SK-N-SH treated with all-trans-retinoic acid at 6 μM for 48 hours (cell line): ENCODE measurements around the gene PARD3.

Experiments
- ATAC-seq: fragments of 200-7000 bp; cut with Tn5 transposase; 3 replicates; pipeline ENCODE4 v1.9.1; 2020; ENCODE audit warnings: mild to moderate bottlenecking, moderate library complexity
- ARNTL ChIP-seq: fragments of 450-650 bp; formaldehyde crosslinking; IDR thresholded peaks from 2 replicates; pipeline ENCODE4 v1.5.0; 2020; ENCODE audit warnings: low read depth, mild to moderate bottlenecking, moderate library complexity, borderline replicate concordance
- BACH2 ChIP-seq: fragments of 250-450 bp; sonication (Bioruptor Pico); IDR thresholded peaks from 2 replicates; pipeline ENCODE4 v1.9.0; 2021; ENCODE audit warnings: mild to moderate bottlenecking, borderline replicate concordance
- CREB5 ChIP-seq: fragments of 250-450 bp; sonication (Bioruptor Pico); IDR thresholded peaks from 2 replicates; pipeline ENCODE4 v1.5.1; 2020; ENCODE audit warnings: low read depth, mild to moderate bottlenecking, moderate library complexity
- CSDC2 ChIP-seq: fragments of 250-450 bp; sonication (Bioruptor Pico); IDR thresholded peaks from 2 replicates; pipeline ENCODE4 v1.5.0; 2020; ENCODE audit warnings: mild to moderate bottlenecking, moderate library complexity
- CSRNP3 ChIP-seq: fragments of 250-450 bp; sonication (Bioruptor Pico); IDR thresholded peaks from 2 replicates; pipeline ENCODE4 v1.5.1; 2021; ENCODE audit warnings: mild to moderate bottlenecking, moderate library complexity
- ESRRG ChIP-seq: fragments of 250-450 bp; sonication (Bioruptor Pico); IDR thresholded peaks from 2 replicates; pipeline ENCODE4 v1.6.1; 2021; ENCODE audit warnings: mild to moderate bottlenecking
- GLIS3 ChIP-seq: fragments of 250-450 bp; sonication (Bioruptor Pico); IDR thresholded peaks from 2 replicates; pipeline ENCODE4 v1.5.0; 2020; ENCODE audit warnings: mild to moderate bottlenecking, moderate library complexity
- ISL1 ChIP-seq: fragments of 250-450 bp; sonication (Bioruptor Pico); IDR thresholded peaks from 2 replicates; pipeline ENCODE4 v2.1.2; 2022; ENCODE audit warnings: mild to moderate bottlenecking, moderate library complexity
- OSR1 ChIP-seq: fragments of 250-450 bp; sonication (Bioruptor Pico); IDR thresholded peaks from 2 replicates; pipeline ENCODE4 v1.8.0; 2022; ENCODE audit warnings: moderate library complexity, mild to moderate bottlenecking, inconsistent platforms
- PATZ1 ChIP-seq: fragments of 250-450 bp; sonication (Bioruptor Pico); IDR thresholded peaks from 2 replicates; pipeline ENCODE4 v1.8.0; 2020; ENCODE audit warnings: mild to moderate bottlenecking, moderate library complexity, borderline replicate concordance
- PPARA ChIP-seq: fragments of 250-450 bp; sonication (Bioruptor Pico); IDR thresholded peaks from 2 replicates; pipeline ENCODE4 v1.5.0; 2020; ENCODE audit warnings: mild to moderate bottlenecking, borderline replicate concordance
- RARB ChIP-seq: fragments of 250-450 bp; sonication (Bioruptor Pico); IDR thresholded peaks from 2 replicates; pipeline ENCODE4 v1.8.0; 2021; ENCODE audit warnings: mild to moderate bottlenecking, moderate library complexity
- SNAI2 ChIP-seq: fragments of 250-450 bp; sonication (Bioruptor Pico); IDR thresholded peaks from 2 replicates; pipeline ENCODE4 v1.5.0; 2020; ENCODE audit warnings: mild to moderate bottlenecking, moderate library complexity
- TCF4 ChIP-seq: fragments of 250-450 bp; sonication (Bioruptor Pico); IDR thresholded peaks from 2 replicates; pipeline ENCODE4 v1.8.0; 2021; ENCODE audit warnings: mild to moderate bottlenecking, moderate library complexity, borderline replicate concordance
- TOX ChIP-seq: fragments of 250-450 bp; sonication (Bioruptor Pico); IDR thresholded peaks from 2 replicates; pipeline ENCODE4 v1.8.0; 2021; ENCODE audit warnings: mild to moderate bottlenecking, moderate library complexity, borderline replicate concordance
- TSHZ2 ChIP-seq: fragments of 250-450 bp; sonication (Bioruptor Pico); IDR thresholded peaks from 2 replicates; pipeline ENCODE4 v1.5.0; 2020; ENCODE audit warnings: mild to moderate bottlenecking, moderate library complexity
- ZC3H10 ChIP-seq: fragments of 250-450 bp; sonication (Bioruptor Pico); IDR thresholded peaks from 2 replicates; pipeline ENCODE4 v1.5.1; 2021; ENCODE audit warnings: mild to moderate bottlenecking, moderate library complexity
- ZFP3 ChIP-seq: fragments of 250-450 bp; sonication (Bioruptor Pico); IDR thresholded peaks from 2 replicates; pipeline ENCODE4 v1.5.0; 2020; ENCODE audit warnings: mild to moderate bottlenecking, moderate library complexity
- ZFP30 ChIP-seq: fragments of 450-650 bp; formaldehyde crosslinking; IDR thresholded peaks from 2 replicates; pipeline ENCODE4 v1.5.0; 2022; ENCODE audit warnings: mild to moderate bottlenecking, moderate library complexity
- ZNF565 ChIP-seq: fragments of 450-650 bp; formaldehyde crosslinking; conservative IDR thresholded peaks from 2 replicates; pipeline ENCODE4 v1.5.0; 2020; ENCODE audit warnings: low read depth, mild to moderate bottlenecking, moderate library complexity
- ZNF70 ChIP-seq: fragments of 450-650 bp; formaldehyde crosslinking; IDR thresholded peaks from 2 replicates; pipeline ENCODE4 v1.5.0; 2020; ENCODE audit warnings: mild to moderate bottlenecking, moderate library complexity

PARD3 gene

GRCh38 chr10:34736976-34737771 is 77.9 kb downstream of the PARD3 start:
- ATAC-seq, result no peak
- no peak for TF ChIP-seq BACH2 (CRISPR knock-in tag)
- TF ChIP-seq SNAI2 (CRISPR knock-in tag), result no peak

GRCh38 chr10:34734918-34735317 is 80.2 kb downstream of the PARD3 start:
- ATAC-seq, result no peak
- TF ChIP-seq RARB (CRISPR knock-in tag) (no peak), PPARA (CRISPR knock-in tag) (no peak), GLIS3 (CRISPR knock-in tag) (no peak), SNAI2 (CRISPR knock-in tag) (no peak), ARNTL (CRISPR knock-in tag) (no peak), ESRRG (no peak), CSDC2 (CRISPR knock-in tag) (no peak), CREB5 (no peak), ZFP30 (CRISPR knock-in tag) (no peak), ZFP3 (no peak)

- peak; percentile 49 for ATAC-seq
- TF ChIP-seq ZNF70 (CRISPR knock-in tag), result no peak
- TF ChIP-seq ZFP30 (CRISPR knock-in tag), result no peak
- TF ChIP-seq PATZ1 (CRISPR knock-in tag), result no peak
- TF ChIP-seq ISL1 (CRISPR knock-in tag), result no peak
- TF ChIP-seq TOX, result no peak
- TF ChIP-seq TSHZ2 (CRISPR knock-in tag), result no peak
- TF ChIP-seq CSRNP3 (CRISPR knock-in tag), result no peak
- no peak for TF ChIP-seq ARNTL (CRISPR knock-in tag)
- TF ChIP-seq ESRRG, result no peak
- TF ChIP-seq ZC3H10 (CRISPR knock-in tag), result no peak
- TF ChIP-seq CSDC2 (CRISPR knock-in tag), result no peak
- no peak for TF ChIP-seq GLIS3 (CRISPR knock-in tag)
- no peak for TF ChIP-seq TCF4 (CRISPR knock-in tag)
- no peak for TF ChIP-seq OSR1 (CRISPR knock-in tag)
- TF ChIP-seq ZNF565 (CRISPR knock-in tag), result no peak
- TF ChIP-seq BACH2 (CRISPR knock-in tag), result no peak
- TF ChIP-seq RARB (CRISPR knock-in tag), result no peak
- TF ChIP-seq ZFP3, result no peak
- TF ChIP-seq, all 23 proteins: peak for 0
Observed at GRCh38 chr10:34732926-34733325, 82.2 kb downstream of the PARD3 start.
